ENCODE data around the gene TTI1. TPM values are rescaled to one million over a fixed set of nuclear protein-coding genes. Genes with fewer than 3 reads are reported as not detected.

TTI1 gene
- total RNA-seq, 1 experiment from 2014 or later: 37.4 TPM

- H3K27me3 Mint-ChIP-seq (ENCODE audit: low read depth): no peaks in the 10 kb centered on the region
- no peak overlapping the region for H3K9ac ChIP-seq (ENCODE audit: extremely low read depth, insufficient read length, low read length)
- no peaks in the 10 kb centered on the region for H3K27me3 ChIP-seq (ENCODE audit: insufficient read depth, low read length)
- H3K79me2 ChIP-seq (ENCODE audit: insufficient read depth, low read length): peaks cover 5% of the 10 kb centered on the region; the same call in 1 of the 2 replicates
- H4K8ac ChIP-seq (replicated peaks; ENCODE audit: insufficient read length, low read depth, low read length): no peak overlapping the region
- no peak overlapping the region for H3K4me3 Mint-ChIP-seq
- no peak overlapping the region for H3K23ac ChIP-seq (ENCODE audit: insufficient read length, low read depth, low read length)
- no peak overlapping the region for H3K56ac ChIP-seq (ENCODE audit: insufficient read length, low read depth, low read length)
- no peak overlapping the region for H3K27ac ChIP-seq (ENCODE audit: insufficient read length, low read depth, low read length)
- DNase-seq: no peak
- no peaks in the 10 kb centered on the region for H3K23me2 ChIP-seq (ENCODE audit: insufficient read length, low read depth, low read length, poor library complexity, severe bottlenecking)
- no peak overlapping the region for H2BK12ac ChIP-seq (ENCODE audit: insufficient read length, low read depth, low read length)
- H2AK5ac ChIP-seq (ENCODE audit: insufficient read length, low read length): no peak overlapping the region
- no peaks in the 10 kb centered on the region for H3K4me1 Mint-ChIP-seq
- no peak for TF ChIP-seq CTCF (conservative IDR thresholded peaks at IDR 0.05)
- no peak overlapping the region for H3K27ac Mint-ChIP-seq
- no peak overlapping the region for H4K5ac ChIP-seq (ENCODE audit: insufficient read length, low read depth, low read length)
- H2BK20ac ChIP-seq (ENCODE audit: low read depth, low read length, poor library complexity, severe bottlenecking): no peak overlapping the region
- H3T11ph ChIP-seq (ENCODE audit: low read length): no peak overlapping the region
- H4K20me1 ChIP-seq (ENCODE audit: control insufficient read depth, insufficient read depth, insufficient read length): no peaks in the 10 kb centered on the region
- peaks cover 15 to 18% of the 10 kb centered on the region in 2 experiments for H3K9me3 Mint-ChIP-seq
- H2BK120ac ChIP-seq (ENCODE audit: low read depth, low read length, poor library complexity, severe bottlenecking): no peak overlapping the region
- no peak overlapping the region for H3K4ac ChIP-seq (ENCODE audit: low read depth, low read length)
- H3K18ac ChIP-seq (ENCODE audit: insufficient read length, low read depth, low read length): no peak overlapping the region
- H2AFZ ChIP-seq (ENCODE audit: low read length): no peak overlapping the region
- H3K14ac ChIP-seq (ENCODE audit: insufficient read depth, low read length): no peak overlapping the region
- H2BK5ac ChIP-seq (ENCODE audit: insufficient read length, low read length): no peak overlapping the region
- H3K4me2 ChIP-seq (ENCODE audit: insufficient read depth, insufficient read length, low read length): no peak overlapping the region
- peaks cover 4% of the 10 kb centered on the region for H3K9me3 ChIP-seq (ENCODE audit: control insufficient read depth, low read depth, low read length)
- WGBS (ENCODE audit: extremely low coverage, insufficient read length, low lambda C conversion rate): no CpG with 5 or more reads among the region's 1 CpG
- peaks cover 40 to 64% (median 54%) of the 10 kb centered on the region in 3 experiments for H3K36me3 Mint-ChIP-seq (ENCODE audit: insufficient read depth in 1 of 3, low read depth in 3 of 3)
- no peaks in the 10 kb centered on the region for H3K4me1 ChIP-seq (ENCODE audit: insufficient read depth, low read length)
- no peaks in the 10 kb centered on the region for H3K79me1 ChIP-seq (ENCODE audit: insufficient read depth, low read depth, low read length, poor library complexity, severe bottlenecking)
- H4K91ac ChIP-seq (ENCODE audit: insufficient read length, low read depth, low read length): no peak overlapping the region
- H2BK15ac ChIP-seq (ENCODE audit: low read depth, low read length): no peak overlapping the region
These were observed 15.3 kb downstream of the TTI1 start for GRCh38 chr20:38017959-38018358.

Measured in H9 (cell line).